OCI-LY3 (cell line): ENCODE measurements around the gene PITRM1.

Source experiments
- EZH2phosphoT487 ChIP-seq: fragments of 200-600 bp; shearing (Covaris generic); IDR thresholded peaks from 2 replicates; pipeline ENCODE4 v1.6.1; 2018; ENCODE audit warnings: antibody characterized with exemption, mixed run types, low read depth
- TF ChIP-seq, protein P1 (sequence below): fragments of 200-600, 300-600 bp; sonication (generic); IDR thresholded peaks from 2 replicates; pipeline ENCODE4 v1.5.1; 2014; ENCODE audit warnings: antibody characterized with exemption, low read length, low read depth

DNA sequence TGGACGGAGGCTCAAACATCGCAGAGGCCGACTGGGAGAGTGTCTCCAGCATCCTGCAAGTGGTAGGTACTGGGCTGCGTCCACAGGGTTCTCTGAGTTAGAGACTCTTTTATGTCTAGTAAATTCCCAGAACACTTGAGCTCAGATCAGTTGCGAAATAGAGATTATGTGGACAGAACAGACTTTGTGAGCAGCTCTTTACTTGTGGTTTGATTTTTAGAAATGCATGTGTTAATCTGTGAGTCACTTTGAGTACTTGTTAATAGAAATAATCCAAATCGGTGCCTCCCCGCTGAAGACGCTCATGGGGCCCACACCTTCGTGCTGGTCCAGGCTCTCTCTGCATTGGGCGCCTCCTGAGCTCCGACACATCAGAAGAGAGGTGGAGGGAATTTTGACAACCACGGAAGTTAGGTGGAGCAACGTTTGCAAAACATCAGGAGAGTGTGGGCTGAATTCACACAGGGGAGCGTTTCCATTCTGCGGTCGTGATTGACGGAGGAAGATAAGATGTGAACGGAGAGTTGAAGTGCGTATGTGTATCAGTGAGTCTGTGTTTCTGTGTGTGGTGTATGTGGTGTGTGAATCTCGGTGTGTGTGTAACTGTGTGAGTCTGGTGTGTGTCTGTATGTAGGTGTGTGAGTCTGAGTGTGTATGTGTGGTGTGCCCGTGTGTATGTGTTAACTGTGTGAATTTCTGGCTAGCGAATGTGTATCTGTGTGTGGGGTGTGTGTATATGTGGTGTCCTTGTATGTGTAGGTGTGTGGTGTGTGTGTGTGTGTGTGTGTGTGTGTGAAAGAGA is 73.1 kb downstream of the PITRM1 start:
- TF ChIP-seq, protein P1, sequence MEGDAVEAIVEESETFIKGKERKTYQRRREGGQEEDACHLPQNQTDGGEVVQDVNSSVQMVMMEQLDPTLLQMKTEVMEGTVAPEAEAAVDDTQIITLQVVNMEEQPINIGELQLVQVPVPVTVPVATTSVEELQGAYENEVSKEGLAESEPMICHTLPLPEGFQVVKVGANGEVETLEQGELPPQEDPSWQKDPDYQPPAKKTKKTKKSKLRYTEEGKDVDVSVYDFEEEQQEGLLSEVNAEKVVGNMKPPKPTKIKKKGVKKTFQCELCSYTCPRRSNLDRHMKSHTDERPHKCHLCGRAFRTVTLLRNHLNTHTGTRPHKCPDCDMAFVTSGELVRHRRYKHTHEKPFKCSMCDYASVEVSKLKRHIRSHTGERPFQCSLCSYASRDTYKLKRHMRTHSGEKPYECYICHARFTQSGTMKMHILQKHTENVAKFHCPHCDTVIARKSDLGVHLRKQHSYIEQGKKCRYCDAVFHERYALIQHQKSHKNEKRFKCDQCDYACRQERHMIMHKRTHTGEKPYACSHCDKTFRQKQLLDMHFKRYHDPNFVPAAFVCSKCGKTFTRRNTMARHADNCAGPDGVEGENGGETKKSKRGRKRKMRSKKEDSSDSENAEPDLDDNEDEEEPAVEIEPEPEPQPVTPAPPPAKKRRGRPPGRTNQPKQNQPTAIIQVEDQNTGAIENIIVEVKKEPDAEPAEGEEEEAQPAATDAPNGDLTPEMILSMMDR, result no peak
- TF ChIP-seq EZH2phosphoT487, result no peak
